T47D (cell line): ENCODE measurements around the gene AIRE.
"Not testable (repeated sequence)": the region's sequence is repeated elsewhere in the genome, so short reads cannot be mapped to it uniquely, and the experiment has no call there.

ENCODE experiments used
- DNase-seq, 2 experiments: peaks; one replicate each; pipeline versions ENCODE4 v3.0.0 to v3.0.0-alpha.2; 2011 to 2012; ENCODE audit warnings: low read depth in 1 of 2, low spot score in 1 of 2
- JUND ChIP-seq: IDR thresholded peaks from 2 replicates; pipeline ENCODE4 v1.6.1; 2012; ENCODE audit warnings: low read depth
- in situ Hi-C: cut with HindIII; loops from 2 replicates; pipeline ENCODE4 v1.10.0; 2016; ENCODE audit warnings: low sequenced_read_pairs, low pct_unique_long_range_greater_than_20kb

Gene AIRE

DNA sequence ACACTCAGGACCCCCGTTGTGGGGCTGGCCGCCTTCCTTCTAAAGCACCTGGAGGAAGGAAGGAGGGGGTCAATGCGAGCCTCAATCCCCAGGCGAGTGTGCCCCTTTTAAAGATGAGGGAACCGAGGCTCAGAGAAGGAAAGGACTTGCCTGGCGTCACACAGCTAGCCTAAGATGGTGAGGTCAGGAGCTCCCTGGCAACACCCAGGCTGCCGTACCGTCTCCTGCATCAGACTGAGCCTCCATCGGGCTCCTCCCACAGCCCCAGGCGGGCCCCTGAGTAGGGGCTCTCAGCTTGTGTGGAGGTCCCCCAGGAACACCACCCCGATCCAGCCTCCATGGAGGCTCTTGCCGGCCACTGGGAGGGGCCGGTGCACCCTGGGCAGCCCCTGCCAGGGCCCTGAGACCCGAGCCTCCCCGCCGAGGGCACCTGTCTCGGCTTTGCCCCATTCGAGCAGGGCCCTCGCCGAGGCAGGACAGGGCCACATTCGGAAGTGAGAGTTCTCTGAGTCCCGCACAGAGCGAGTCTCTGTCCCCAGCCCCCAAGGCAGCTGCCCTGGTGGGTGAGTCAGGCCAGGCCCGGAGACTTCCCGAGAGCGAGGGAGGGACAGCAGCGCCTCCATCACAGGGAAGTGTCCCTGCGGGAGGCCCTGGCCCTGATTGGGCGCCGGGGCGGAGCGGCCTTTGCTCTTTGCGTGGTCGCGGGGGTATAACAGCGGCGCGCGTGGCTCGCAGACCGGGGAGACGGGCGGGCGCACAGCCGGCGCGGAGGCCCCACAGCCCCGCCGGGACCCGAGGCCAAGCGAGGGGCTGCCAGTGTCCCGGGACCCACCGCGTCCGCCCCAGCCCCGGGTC lies at the start of gene AIRE:
Gene AIRE (plus strand): TSS at position 739 of the 855 bp plus-strand sequence. CDS start 131 bp downstream, outside the sequence.
- DNase-seq, result no peak
- TF ChIP-seq JUND, result no peak
- in situ Hi-C loops, result no loop called here

GRCh38 chr21:44240353-44240752 lies 45.3 kb upstream of the AIRE start:
- DNase-seq, in situ Hi-C loops: not testable (repeated sequence)

- in situ Hi-C loops, DNase-seq: not testable (repeated sequence)
Measured at GRCh38 chr21:44240842-44241241, 44.8 kb upstream of the AIRE start, which contains the start of gene ICOSLG. ICOSLG (minus strand) TSS chr21:44240943; CDS start chr21:44240817, 126 bp downstream.

- in situ Hi-C loops, DNase-seq: not testable (repeated sequence)
Measured at GRCh38 chr21:44241281-44241680, 44.4 kb upstream of the AIRE start.

DNA sequence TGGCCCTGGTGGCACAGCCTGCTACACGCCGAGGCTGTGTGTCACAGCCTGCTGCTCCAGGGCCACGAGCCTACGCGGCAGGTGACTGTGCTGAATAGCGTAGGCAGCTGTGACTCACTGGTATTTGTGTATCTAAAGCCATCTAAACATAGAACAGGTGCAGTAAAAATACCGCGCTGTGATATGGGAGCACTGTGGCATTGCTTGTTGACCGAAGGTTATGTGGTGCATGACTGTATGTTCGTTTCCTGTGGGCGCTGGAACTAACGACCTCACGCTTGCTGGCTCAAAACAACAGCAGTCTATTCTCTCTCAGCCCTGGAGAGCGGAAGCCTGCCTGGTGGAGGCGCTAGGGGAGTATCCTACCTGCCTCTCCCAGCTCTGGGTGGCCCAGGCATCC lies 41.7 kb upstream of the AIRE start:
- DNase-seq, in situ Hi-C loops: not testable (repeated sequence)

GRCh38 chr21:44247904-44248303 lies 37.8 kb upstream of the AIRE start:
- DNase-seq, in situ Hi-C loops: not testable (repeated sequence)

GRCh38 chr21:44249204-44250037 lies 36.3 kb upstream of the AIRE start:
- in situ Hi-C loops, DNase-seq: not testable (repeated sequence)

GRCh38 chr21:44253832-44254710 lies 31.6 kb upstream of the AIRE start:
- DNase-seq, result no peak
- no peak for TF ChIP-seq JUND
- in situ Hi-C loops, result no loop called here

GRCh38 chr21:44255511-44255981 lies 30.1 kb upstream of the AIRE start:
- TF ChIP-seq JUND, result no peak
- DNase-seq, result no peak
- in situ Hi-C loops, result no loop called here

- TF ChIP-seq JUND, result no peak
- DNase-seq, result no peak
- in situ Hi-C loops, result no loop called here
Measured at GRCh38 chr21:44258056-44258725, 27.5 kb upstream of the AIRE start.

- no peak for TF ChIP-seq JUND
- in situ Hi-C loops, result no loop called here
- no peak for DNase-seq
Measured at GRCh38 chr21:44259082-44259705, 26.5 kb upstream of the AIRE start.
